Measurements from ENCODE around the gene SERTAD4. TPM values are rescaled to one million over a fixed set of nuclear protein-coding genes. Genes with fewer than 3 reads are reported as not detected.

The SERTAD4 gene
- total and polyA plus RNA-seq, 2 of the 8 experiments (the other 6 are each of a cell fraction or from before 2014, with no cell fraction given) = 0.54 to 3.2 TPM

DNA sequence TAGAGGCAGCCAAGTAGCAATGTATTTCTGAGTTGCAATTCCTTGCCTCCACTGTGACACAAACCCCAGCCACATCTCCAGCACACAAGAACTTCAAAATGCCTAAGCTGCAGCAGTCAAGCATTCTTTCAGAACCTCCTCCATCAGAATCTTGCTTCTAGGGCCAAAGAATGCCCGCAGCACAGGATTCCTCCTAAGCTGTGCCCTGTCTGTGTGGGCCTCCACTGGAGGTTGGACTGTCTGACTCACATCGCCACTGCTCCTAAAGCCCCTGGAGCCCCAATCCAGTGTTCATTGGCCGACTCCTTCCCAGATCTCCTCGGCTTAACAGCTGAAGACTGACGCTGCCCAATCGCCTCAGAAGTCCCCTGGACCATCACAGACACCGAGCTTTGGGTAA, 43.2 kb upstream of the SERTAD4 start (continued):
- TF ChIP-seq, protein P1, sequence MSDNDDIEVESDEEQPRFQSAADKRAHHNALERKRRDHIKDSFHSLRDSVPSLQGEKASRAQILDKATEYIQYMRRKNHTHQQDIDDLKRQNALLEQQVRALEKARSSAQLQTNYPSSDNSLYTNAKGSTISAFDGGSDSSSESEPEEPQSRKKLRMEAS (IDR thresholded peaks at IDR 0.05) = no peak
- TF ChIP-seq RNF2 (IDR thresholded peaks at IDR 0.05; ENCODE audit: borderline replicate concordance, low read depth, low read length, missing control alignments, poor library complexity, severe bottlenecking) (no peak), SUZ12 (IDR thresholded peaks at IDR 0.05; ENCODE audit: low read length) (no peak)

All from H1 (cell line).